ENCODE measurements around the gene PLCL2. TPM values are rescaled to one million over a fixed set of nuclear protein-coding genes. Genes with fewer than 3 reads are reported as not detected.

PLCL2 gene
- total RNA-seq, 1 experiment from 2014 or later, result 32.1 TPM

- H3K27ac ChIP-seq (ENCODE audit: insufficient read length, low read depth, low read length), result no peak overlapping the region
Observed at GRCh38 chr3:16849229-16849628, 35.5 kb upstream of the PLCL2 start.

More at GRCh38 chr3:16849229-16849628, 35.5 kb upstream of the PLCL2 start:
- no peak for DNase-seq
- Histone ChIP-seq H2BK15ac (ENCODE audit: low read depth, low read length) (no peak overlapping the region), H2AK5ac (ENCODE audit: insufficient read length, low read length) (no peak overlapping the region), H3K23me2 (ENCODE audit: insufficient read length, low read depth, low read length, poor library complexity, severe bottlenecking) (no peaks in the 10 kb centered on the region), H3K4ac (ENCODE audit: low read depth, low read length) (no peak overlapping the region), H3K4me2 (ENCODE audit: insufficient read depth, insufficient read length, low read length) (no peak overlapping the region), H3K79me1 (ENCODE audit: insufficient read depth, low read depth, low read length, poor library complexity, severe bottlenecking) (no peaks in the 10 kb centered on the region), H4K20me1 (ENCODE audit: control insufficient read depth, insufficient read depth, insufficient read length) (no peaks in the 10 kb centered on the region), H3K9me3 (ENCODE audit: control insufficient read depth, low read depth, low read length) (no peaks in the 10 kb centered on the region), H4K8ac (replicated peaks; ENCODE audit: insufficient read length, low read depth, low read length) (no peak overlapping the region), H2BK20ac (ENCODE audit: low read depth, low read length, poor library complexity, severe bottlenecking) (no peak overlapping the region), H2BK5ac (ENCODE audit: insufficient read length, low read length) (no peak overlapping the region), H3K23ac (ENCODE audit: insufficient read length, low read depth, low read length) (no peak overlapping the region), H3K79me2 (ENCODE audit: insufficient read depth, low read length) (no peaks in the 10 kb centered on the region), H2BK120ac (ENCODE audit: low read depth, low read length, poor library complexity, severe bottlenecking) (no peak overlapping the region), H3K27me3 (ENCODE audit: insufficient read depth, low read length) (no peaks in the 10 kb centered on the region), H3K9ac (ENCODE audit: extremely low read depth, insufficient read length, low read length) (no peak overlapping the region), H3K18ac (ENCODE audit: insufficient read length, low read depth, low read length) (no peak overlapping the region), H3K14ac (ENCODE audit: insufficient read depth, low read length) (no peak overlapping the region), H2AFZ (ENCODE audit: low read length) (peak overlapping the region; percentile 97), H4K91ac (ENCODE audit: insufficient read length, low read depth, low read length) (no peak overlapping the region), H4K5ac (ENCODE audit: insufficient read length, low read depth, low read length) (no peak overlapping the region), H3K56ac (ENCODE audit: insufficient read length, low read depth, low read length) (no peak overlapping the region), H3K4me1 (ENCODE audit: insufficient read depth, low read length) (peaks cover 2% of the 10 kb centered on the region; the same call in 1 of the 2 replicates), H3T11ph (ENCODE audit: low read length) (peak overlapping the region; percentile 29), H2BK12ac (ENCODE audit: insufficient read length, low read depth, low read length) (no peak overlapping the region)
- H3K9me3 Mint-ChIP-seq, result no peaks in the 10 kb centered on the region
- peaks cover 3% of the 10 kb centered on the region; the same call in 1 of the 2 replicates for H3K27me3 Mint-ChIP-seq (ENCODE audit: low read depth)
- H3K4me3 Mint-ChIP-seq, result no peak overlapping the region
- H3K4me1 Mint-ChIP-seq, result peaks cover 7 to 8% of the 10 kb centered on the region in 2 experiments
- H3K27ac Mint-ChIP-seq, result no peak overlapping the region; a peak in 1 of 7 replicates
- TF ChIP-seq, protein P1, sequence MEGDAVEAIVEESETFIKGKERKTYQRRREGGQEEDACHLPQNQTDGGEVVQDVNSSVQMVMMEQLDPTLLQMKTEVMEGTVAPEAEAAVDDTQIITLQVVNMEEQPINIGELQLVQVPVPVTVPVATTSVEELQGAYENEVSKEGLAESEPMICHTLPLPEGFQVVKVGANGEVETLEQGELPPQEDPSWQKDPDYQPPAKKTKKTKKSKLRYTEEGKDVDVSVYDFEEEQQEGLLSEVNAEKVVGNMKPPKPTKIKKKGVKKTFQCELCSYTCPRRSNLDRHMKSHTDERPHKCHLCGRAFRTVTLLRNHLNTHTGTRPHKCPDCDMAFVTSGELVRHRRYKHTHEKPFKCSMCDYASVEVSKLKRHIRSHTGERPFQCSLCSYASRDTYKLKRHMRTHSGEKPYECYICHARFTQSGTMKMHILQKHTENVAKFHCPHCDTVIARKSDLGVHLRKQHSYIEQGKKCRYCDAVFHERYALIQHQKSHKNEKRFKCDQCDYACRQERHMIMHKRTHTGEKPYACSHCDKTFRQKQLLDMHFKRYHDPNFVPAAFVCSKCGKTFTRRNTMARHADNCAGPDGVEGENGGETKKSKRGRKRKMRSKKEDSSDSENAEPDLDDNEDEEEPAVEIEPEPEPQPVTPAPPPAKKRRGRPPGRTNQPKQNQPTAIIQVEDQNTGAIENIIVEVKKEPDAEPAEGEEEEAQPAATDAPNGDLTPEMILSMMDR (conservative IDR thresholded peaks at IDR 0.05), result no peak
- WGBS (ENCODE audit: extremely low coverage, insufficient read length, low lambda C conversion rate), result no CpG with 5 or more reads among the region's 8 CpGs
- no peaks in the 10 kb centered on the region for H3K36me3 Mint-ChIP-seq (ENCODE audit: insufficient read depth in 1 of 3, low read depth in 3 of 3)
